ENCODE measurements around the gene COLGALT1.

COLGALT1 gene

DNA sequence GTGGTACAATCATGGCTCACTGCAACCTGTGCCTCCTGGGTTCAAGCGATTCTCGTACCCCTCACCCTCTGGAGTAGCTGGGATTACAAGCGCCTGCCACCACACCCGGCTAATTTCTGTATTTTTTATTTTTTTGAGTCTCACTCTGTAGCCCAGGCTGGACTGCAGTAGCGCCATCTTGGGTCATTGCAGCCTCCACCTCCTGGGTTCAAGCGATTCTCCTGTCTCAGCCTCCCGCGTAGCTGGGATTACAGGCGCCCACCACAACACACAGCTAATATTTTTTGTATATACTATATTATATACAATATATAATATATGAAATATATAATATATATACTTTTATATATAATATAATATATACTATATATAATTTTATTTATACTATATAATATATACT, 52.5 kb downstream of the COLGALT1 start:
- Histone ChIP-seq H2BK12ac (ENCODE audit: low read length) (no peak overlapping the region), H3K14ac (ENCODE audit: low read length) (no peak overlapping the region), H3K23ac (ENCODE audit: low read depth, low read length, poor library complexity) (no peak overlapping the region), H3K4ac (ENCODE audit: low read length) (no peak overlapping the region), H3K36me3 (replicated peaks in 1 of 2; ENCODE audit: control insufficient read depth in 2 of 2, insufficient read depth in 2 of 2, low read length in 2 of 2) (no peaks in the 10 kb centered on the region), H3K27me3 (ENCODE audit: control insufficient read depth in 3 of 3, insufficient read depth in 3 of 3, low read depth in 1 of 3, low read length in 3 of 3) (no peaks in the 10 kb centered on the region), H3K4me2 (ENCODE audit: insufficient read depth, low read length, poor library complexity, severe bottlenecking) (no peak overlapping the region), H3K4me1 (ENCODE audit: control insufficient read depth in 2 of 2, insufficient read depth in 1 of 2, low read depth in 1 of 2, low read length in 2 of 2) (peaks cover 0 to 9% of the 10 kb centered on the region in 2 donors), H3K27ac (replicated peaks; ENCODE audit: low read length) (no peak overlapping the region), H3K4me3 (ENCODE audit: low read length in 2 of 2) (no peak overlapping the region), H3K79me1 (ENCODE audit: low read depth, low read length) (no peaks in the 10 kb centered on the region), H2AFZ (ENCODE audit: low read length) (no peak overlapping the region), H4K91ac (ENCODE audit: low read depth, low read length, poor library complexity) (no peak overlapping the region), H4K8ac (ENCODE audit: low read depth, low read length) (no peak overlapping the region), H2BK15ac (ENCODE audit: low read length) (no peak overlapping the region), H2BK5ac (ENCODE audit: low read length) (no peak overlapping the region), H2AK5ac (ENCODE audit: low read depth, low read length) (no peak overlapping the region), H2BK120ac (ENCODE audit: low read depth, low read length) (no peak overlapping the region), H3K18ac (ENCODE audit: low read length) (no peak overlapping the region), H3K9me3 (replicated peaks in 1 of 2; ENCODE audit: control insufficient read depth in 2 of 2, insufficient read depth in 1 of 2, low read depth in 1 of 2, low read length in 2 of 2) (no peaks in the 10 kb centered on the region), H3K9ac (ENCODE audit: low read depth, low read length, poor library complexity) (no peak overlapping the region)
- no CpG with 5 or more reads among the region's 9 CpGs for WGBS, 2 donors (ENCODE audit: extremely low coverage in 2 of 2, insufficient read length in 2 of 2, insufficient replicate concordance in 1 of 2)
- DNase-seq (ENCODE audit: low spot score): no peak

DNA sequence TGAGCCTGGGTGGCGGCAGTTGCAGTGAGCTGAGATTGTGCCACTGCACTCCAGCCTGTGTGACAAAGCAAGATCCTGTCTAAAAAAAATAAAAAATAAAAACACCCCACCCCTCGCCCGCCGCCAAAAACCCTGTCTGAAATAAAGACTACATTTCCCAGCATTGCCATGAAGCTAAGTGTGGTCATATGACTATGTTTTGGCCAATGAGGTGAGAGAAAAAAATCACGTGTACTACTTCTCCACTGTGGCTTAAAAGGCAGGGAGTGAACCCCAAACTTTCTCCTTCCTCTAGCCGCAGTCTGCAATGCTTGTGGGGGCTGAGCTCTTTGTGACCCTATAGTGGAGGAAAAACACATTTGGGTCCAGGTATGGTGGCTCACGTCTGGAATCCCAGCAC, 54.9 kb downstream of the COLGALT1 start:
- H2AFZ ChIP-seq (ENCODE audit: low read length): no peak overlapping the region
- no CpG with 5 or more reads among the region's 7 CpGs for WGBS, 2 donors (ENCODE audit: extremely low coverage in 2 of 2, insufficient read length in 2 of 2, insufficient replicate concordance in 1 of 2)
- no peak overlapping the region for H3K9ac ChIP-seq (ENCODE audit: low read depth, low read length, poor library complexity)
- H3K14ac ChIP-seq (ENCODE audit: low read length): no peak overlapping the region
- no peak overlapping the region for H3K18ac ChIP-seq (ENCODE audit: low read length)
- no peak overlapping the region for H3K4me3 ChIP-seq (ENCODE audit: low read length in 2 of 2)
- no peak overlapping the region for H3K27ac ChIP-seq (replicated peaks; ENCODE audit: low read length)
- H2BK5ac ChIP-seq (ENCODE audit: low read length): no peak overlapping the region
- H3K36me3 ChIP-seq (replicated peaks in 1 of 2; ENCODE audit: control insufficient read depth in 2 of 2, insufficient read depth in 2 of 2, low read length in 2 of 2): no peaks in the 10 kb centered on the region
- no peaks in the 10 kb centered on the region for H3K27me3 ChIP-seq (ENCODE audit: control insufficient read depth in 3 of 3, insufficient read depth in 3 of 3, low read depth in 1 of 3, low read length in 3 of 3)
- no peak overlapping the region for H4K8ac ChIP-seq (ENCODE audit: low read depth, low read length)
- no peak overlapping the region for H3K4me2 ChIP-seq (ENCODE audit: insufficient read depth, low read length, poor library complexity, severe bottlenecking)
- H3K79me1 ChIP-seq (ENCODE audit: low read depth, low read length): no peaks in the 10 kb centered on the region
- H3K9me3 ChIP-seq (replicated peaks in 1 of 2; ENCODE audit: control insufficient read depth in 2 of 2, insufficient read depth in 1 of 2, low read depth in 1 of 2, low read length in 2 of 2): no peaks in the 10 kb centered on the region
- H2BK15ac ChIP-seq (ENCODE audit: low read length): no peak overlapping the region
- no peak overlapping the region for H2BK120ac ChIP-seq (ENCODE audit: low read depth, low read length)
- H3K23ac ChIP-seq (ENCODE audit: low read depth, low read length, poor library complexity): no peak overlapping the region
- peaks cover 0 to 6% of the 10 kb centered on the region in 2 donors for H3K4me1 ChIP-seq (ENCODE audit: control insufficient read depth in 2 of 2, insufficient read depth in 1 of 2, low read depth in 1 of 2, low read length in 2 of 2)
- no peak overlapping the region for H2BK12ac ChIP-seq (ENCODE audit: low read length)
- H4K91ac ChIP-seq (ENCODE audit: low read depth, low read length, poor library complexity): no peak overlapping the region
- no peak overlapping the region for H2AK5ac ChIP-seq (ENCODE audit: low read depth, low read length)
- DNase-seq (ENCODE audit: low spot score): no peak
- no peak overlapping the region for H3K4ac ChIP-seq (ENCODE audit: low read length)

DNA sequence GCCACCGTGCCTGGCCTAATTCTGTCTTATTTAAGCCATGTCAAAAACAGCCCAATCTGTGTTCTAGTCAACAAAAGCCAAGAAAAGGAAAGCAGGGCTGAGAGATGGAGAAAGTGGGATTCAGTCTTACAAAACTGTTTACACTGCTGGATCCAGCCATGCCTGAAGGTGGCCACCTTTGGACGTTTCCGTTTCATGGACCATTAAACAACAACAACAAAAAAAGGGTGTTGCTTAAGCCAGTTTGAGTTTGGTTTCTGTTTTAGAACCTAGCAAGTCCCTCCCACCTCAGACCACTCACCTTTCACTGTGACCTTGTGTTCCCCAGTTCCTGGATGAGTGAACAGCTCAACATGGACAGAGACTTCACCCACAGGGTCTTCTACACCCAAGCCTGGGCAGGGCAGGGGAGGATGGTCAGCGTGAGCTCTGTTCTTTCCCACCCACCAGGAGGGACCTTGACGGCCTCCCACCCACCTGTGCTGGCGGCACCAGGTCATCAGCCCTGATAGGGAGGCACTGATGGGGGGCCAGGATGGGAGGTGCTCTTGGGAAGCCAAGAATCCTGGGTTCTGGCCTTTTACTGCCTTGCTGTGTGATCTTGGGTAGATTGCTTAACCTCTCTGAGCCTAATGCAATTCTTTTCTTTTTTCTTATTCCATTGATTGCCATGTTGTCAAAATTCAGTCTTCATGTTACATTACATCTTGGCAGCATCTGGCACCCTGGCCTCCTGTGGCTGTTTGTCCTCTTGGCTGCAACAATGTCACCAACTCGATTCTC, 56.2 kb downstream of the COLGALT1 start:
- H3K79me1 ChIP-seq (ENCODE audit: low read depth, low read length): no peaks in the 10 kb centered on the region
- WGBS, 2 donors (ENCODE audit: extremely low coverage in 2 of 2, insufficient read length in 2 of 2, insufficient replicate concordance in 1 of 2): no CpG with 5 or more reads among the region's 7 CpGs
- no peak overlapping the region for H4K91ac ChIP-seq (ENCODE audit: low read depth, low read length, poor library complexity)

DNA sequence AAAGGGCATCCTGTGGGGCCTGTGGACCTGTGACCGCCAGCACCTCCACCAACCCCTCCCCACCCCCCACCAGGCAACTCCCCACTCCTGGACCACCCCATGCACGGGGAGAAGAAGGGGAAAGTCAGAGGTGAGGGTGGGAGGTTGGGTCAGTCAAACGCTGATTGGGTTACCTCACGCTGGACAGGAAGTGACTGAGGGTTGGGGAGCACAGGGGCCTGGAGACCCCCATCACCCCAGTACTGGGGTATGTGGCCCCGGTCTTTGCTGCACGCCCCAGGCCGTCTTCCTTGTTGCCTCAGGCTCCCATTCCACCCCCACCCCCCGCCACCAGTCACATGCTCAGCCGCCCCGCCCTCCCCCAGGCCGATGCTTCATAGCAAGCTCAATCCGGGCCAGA, 59.0 kb downstream of the COLGALT1 start:
- H3K9me3 ChIP-seq (replicated peaks in 1 of 2; ENCODE audit: control insufficient read depth in 2 of 2, insufficient read depth in 1 of 2, low read depth in 1 of 2, low read length in 2 of 2): no peaks in the 10 kb centered on the region
- WGBS, 2 donors (ENCODE audit: extremely low coverage in 2 of 2, insufficient read length in 2 of 2, insufficient replicate concordance in 1 of 2): no CpG with 5 or more reads among the region's 12 CpGs
- no peak overlapping the region for H3K23ac ChIP-seq (ENCODE audit: low read depth, low read length, poor library complexity)
- H3K4me1 ChIP-seq (ENCODE audit: control insufficient read depth in 2 of 2, insufficient read depth in 1 of 2, low read depth in 1 of 2, low read length in 2 of 2): peaks cover 0 to 8% of the 10 kb centered on the region in 2 donors
- no peak overlapping the region for H4K8ac ChIP-seq (ENCODE audit: low read depth, low read length)
- no peak overlapping the region for H4K91ac ChIP-seq (ENCODE audit: low read depth, low read length, poor library complexity)
- H2BK120ac ChIP-seq (ENCODE audit: low read depth, low read length): no peak overlapping the region
- DNase-seq (ENCODE audit: low spot score): no peak
- no peak overlapping the region for H3K14ac ChIP-seq (ENCODE audit: low read length)
- no peak overlapping the region for H3K4me3 ChIP-seq (ENCODE audit: low read length in 2 of 2)
- H3K4ac ChIP-seq (ENCODE audit: low read length): no peak overlapping the region
- H3K18ac ChIP-seq (ENCODE audit: low read length): peak overlapping the region; percentile 38
- H2BK5ac ChIP-seq (ENCODE audit: low read length): no peak overlapping the region
- H3K36me3 ChIP-seq (replicated peaks in 1 of 2; ENCODE audit: control insufficient read depth in 2 of 2, insufficient read depth in 2 of 2, low read length in 2 of 2): no peaks in the 10 kb centered on the region
- no peak overlapping the region for H2AFZ ChIP-seq (ENCODE audit: low read length)
- H3K79me1 ChIP-seq (ENCODE audit: low read depth, low read length): no peaks in the 10 kb centered on the region
- peak overlapping the region; percentile 75 for H2AK5ac ChIP-seq (ENCODE audit: low read depth, low read length)
- no peak overlapping the region for H3K4me2 ChIP-seq (ENCODE audit: insufficient read depth, low read length, poor library complexity, severe bottlenecking)
- no peak overlapping the region for H3K9ac ChIP-seq (ENCODE audit: low read depth, low read length, poor library complexity)
- H2BK15ac ChIP-seq (ENCODE audit: low read length): no peak overlapping the region
- no peak overlapping the region for H2BK12ac ChIP-seq (ENCODE audit: low read length)
- no peaks in the 10 kb centered on the region for H3K27me3 ChIP-seq (ENCODE audit: control insufficient read depth in 3 of 3, insufficient read depth in 3 of 3, low read depth in 1 of 3, low read length in 3 of 3)
- H3K27ac ChIP-seq (replicated peaks; ENCODE audit: low read length): no peak overlapping the region

More for the DNA sequence above, 56.2 kb downstream of the COLGALT1 start:
- no peaks in the 10 kb centered on the region for H3K36me3 ChIP-seq (replicated peaks in 1 of 2; ENCODE audit: control insufficient read depth in 2 of 2, insufficient read depth in 2 of 2, low read length in 2 of 2)
- no peak overlapping the region for H3K23ac ChIP-seq (ENCODE audit: low read depth, low read length, poor library complexity)
- H2BK15ac ChIP-seq (ENCODE audit: low read length): no peak overlapping the region
- no peak overlapping the region for H3K9ac ChIP-seq (ENCODE audit: low read depth, low read length, poor library complexity)
- no peak overlapping the region for H2BK12ac ChIP-seq (ENCODE audit: low read length)
- no peak overlapping the region for H2BK120ac ChIP-seq (ENCODE audit: low read depth, low read length)
- no peak overlapping the region for H3K4me2 ChIP-seq (ENCODE audit: insufficient read depth, low read length, poor library complexity, severe bottlenecking)
- H2AFZ ChIP-seq (ENCODE audit: low read length): no peak overlapping the region
- H3K14ac ChIP-seq (ENCODE audit: low read length): no peak overlapping the region
- no peak overlapping the region for H3K27ac ChIP-seq (replicated peaks; ENCODE audit: low read length)
- H3K27me3 ChIP-seq (ENCODE audit: control insufficient read depth in 3 of 3, insufficient read depth in 3 of 3, low read depth in 1 of 3, low read length in 3 of 3): no peaks in the 10 kb centered on the region
- no peak overlapping the region for H3K4me3 ChIP-seq (ENCODE audit: low read length in 2 of 2)
- H2BK5ac ChIP-seq (ENCODE audit: low read length): no peak overlapping the region
- no peak overlapping the region for H4K8ac ChIP-seq (ENCODE audit: low read depth, low read length)
- no peaks in the 10 kb centered on the region for H3K9me3 ChIP-seq (replicated peaks in 1 of 2; ENCODE audit: control insufficient read depth in 2 of 2, insufficient read depth in 1 of 2, low read depth in 1 of 2, low read length in 2 of 2)
- H3K18ac ChIP-seq (ENCODE audit: low read length): no peak overlapping the region
- peaks cover 0 to 5% of the 10 kb centered on the region in 2 donors for H3K4me1 ChIP-seq (ENCODE audit: control insufficient read depth in 2 of 2, insufficient read depth in 1 of 2, low read depth in 1 of 2, low read length in 2 of 2)
- H3K4ac ChIP-seq (ENCODE audit: low read length): no peak overlapping the region
- no peak for DNase-seq (ENCODE audit: low spot score)
- no peak overlapping the region for H2AK5ac ChIP-seq (ENCODE audit: low read depth, low read length)

All from neuronal stem cell (in vitro differentiated cells).